Fibroblast of pulmonary artery (primary cell): ENCODE results near the gene C10orf71.

Experiments used
- DNase-seq: peaks from one replicate; pipeline ENCODE4 v3.0.0-alpha.2; 2010; ENCODE audit warnings: low read depth
- H3K4me3 ChIP-seq: replicated peaks from 2 replicates; pipeline ENCODE4 v1.5.1; 2011; ENCODE audit warnings: low read depth, mild to moderate bottlenecking, control low read depth, low read length, moderate library complexity
- TF ChIP-seq, protein P1 (sequence below): IDR thresholded peaks from 2 replicates; pipeline ENCODE4 v1.5.1; 2011; ENCODE audit warnings: mild to moderate bottlenecking, control low read depth, low read length, inconsistent platforms; ENCODE audit errors: missing control alignments

The C10orf71 gene

DNA sequence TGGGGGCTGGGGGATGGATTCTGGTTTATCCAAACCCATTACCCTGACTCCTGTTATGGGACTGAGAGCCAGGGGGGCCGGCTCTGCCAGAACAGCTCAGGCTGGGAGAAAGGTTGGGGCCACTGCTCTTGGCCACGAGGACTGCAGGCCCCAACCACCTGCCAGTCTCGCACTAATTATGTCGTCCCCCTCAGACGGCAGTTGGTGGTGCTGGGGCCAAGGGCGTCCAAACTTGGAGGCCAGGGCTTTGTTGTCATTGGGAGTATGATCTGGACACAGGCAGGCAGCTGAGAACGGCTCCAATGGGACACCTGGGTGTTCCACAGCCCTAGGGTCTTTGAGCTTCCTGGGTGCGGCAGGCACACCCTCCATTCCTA is 62.2 kb downstream of the C10orf71 start:
- no peak for DNase-seq
- H3K4me3 ChIP-seq: no peak overlapping the region
- TF ChIP-seq, protein P1, sequence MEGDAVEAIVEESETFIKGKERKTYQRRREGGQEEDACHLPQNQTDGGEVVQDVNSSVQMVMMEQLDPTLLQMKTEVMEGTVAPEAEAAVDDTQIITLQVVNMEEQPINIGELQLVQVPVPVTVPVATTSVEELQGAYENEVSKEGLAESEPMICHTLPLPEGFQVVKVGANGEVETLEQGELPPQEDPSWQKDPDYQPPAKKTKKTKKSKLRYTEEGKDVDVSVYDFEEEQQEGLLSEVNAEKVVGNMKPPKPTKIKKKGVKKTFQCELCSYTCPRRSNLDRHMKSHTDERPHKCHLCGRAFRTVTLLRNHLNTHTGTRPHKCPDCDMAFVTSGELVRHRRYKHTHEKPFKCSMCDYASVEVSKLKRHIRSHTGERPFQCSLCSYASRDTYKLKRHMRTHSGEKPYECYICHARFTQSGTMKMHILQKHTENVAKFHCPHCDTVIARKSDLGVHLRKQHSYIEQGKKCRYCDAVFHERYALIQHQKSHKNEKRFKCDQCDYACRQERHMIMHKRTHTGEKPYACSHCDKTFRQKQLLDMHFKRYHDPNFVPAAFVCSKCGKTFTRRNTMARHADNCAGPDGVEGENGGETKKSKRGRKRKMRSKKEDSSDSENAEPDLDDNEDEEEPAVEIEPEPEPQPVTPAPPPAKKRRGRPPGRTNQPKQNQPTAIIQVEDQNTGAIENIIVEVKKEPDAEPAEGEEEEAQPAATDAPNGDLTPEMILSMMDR: no peak

DNA sequence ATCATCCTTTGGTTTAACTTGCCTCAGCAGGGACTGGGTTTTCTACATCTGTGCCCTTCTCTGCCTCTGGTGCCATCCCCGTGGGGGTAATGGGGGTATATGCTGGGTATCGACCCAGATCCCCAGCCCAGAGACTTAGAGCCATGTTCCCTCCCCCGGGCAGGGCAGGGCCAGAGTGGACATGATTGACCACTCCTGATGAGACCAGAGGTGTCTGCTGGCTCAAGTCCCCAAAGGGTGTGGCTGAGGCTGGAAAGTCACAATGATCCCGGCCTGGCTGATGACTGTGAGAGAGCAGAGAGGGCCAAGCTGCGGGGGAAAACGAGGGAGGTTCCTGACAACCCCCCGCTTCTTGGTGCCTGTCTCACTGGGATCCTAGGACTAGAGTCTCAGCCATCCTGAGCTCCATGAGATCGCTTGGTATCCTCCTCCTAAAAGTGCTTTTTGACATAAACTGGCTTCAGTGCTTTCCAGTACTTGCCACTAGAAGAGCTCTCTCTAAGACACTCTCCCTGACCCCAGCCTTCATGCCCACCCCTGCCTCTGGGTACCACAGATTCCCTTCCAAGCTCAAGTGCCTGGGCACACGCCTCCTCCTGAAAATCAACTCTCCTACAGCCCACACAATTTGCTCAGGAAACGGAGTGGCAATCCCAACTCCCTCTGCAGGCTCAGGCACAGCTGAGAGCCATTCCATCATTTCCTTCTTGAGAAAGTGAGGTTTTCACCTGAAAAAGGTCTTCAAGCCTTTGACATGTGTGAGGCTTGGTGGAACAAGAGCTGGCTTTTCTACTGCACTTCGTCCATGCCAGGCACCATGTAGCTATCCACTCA is 63.0 kb downstream of the C10orf71 start:
- H3K4me3 ChIP-seq: no peak overlapping the region
- TF ChIP-seq, protein P1: no peak
- DNase-seq: no peak

DNA sequence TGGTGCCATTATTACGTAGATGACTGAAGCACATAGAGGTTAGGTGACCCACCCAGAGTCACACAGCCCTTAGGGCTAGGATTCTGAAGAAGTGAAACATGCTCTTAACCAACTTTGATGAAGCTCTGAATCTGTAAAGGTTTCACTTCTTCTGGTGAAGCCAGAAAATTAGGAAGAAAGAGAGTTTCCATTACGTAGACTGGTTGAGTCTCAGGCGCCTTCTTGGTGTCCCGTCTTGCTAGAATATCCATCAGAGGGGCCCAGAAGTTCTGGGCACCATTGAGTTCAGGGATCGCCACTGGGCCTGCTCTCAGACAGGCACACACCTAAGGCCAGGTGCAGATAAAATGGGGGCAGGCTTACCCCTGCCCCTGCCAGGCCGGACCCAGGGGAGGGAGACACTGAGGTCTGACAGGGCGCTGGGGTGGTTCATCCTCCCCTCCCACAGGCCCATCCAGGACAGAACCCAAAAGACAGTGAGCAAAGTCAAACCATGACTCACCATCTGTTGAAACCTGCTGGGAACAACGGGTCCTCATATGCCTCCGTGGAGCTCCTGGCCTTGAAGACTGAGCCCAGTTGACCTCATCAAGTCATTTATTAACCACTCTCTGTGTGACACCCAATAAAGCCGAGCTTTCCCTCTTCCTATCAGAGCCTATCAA is 63.8 kb downstream of the C10orf71 start:
- H3K4me3 ChIP-seq: no peak overlapping the region
- TF ChIP-seq, protein P1: no peak
- DNase-seq: no peak

DNA sequence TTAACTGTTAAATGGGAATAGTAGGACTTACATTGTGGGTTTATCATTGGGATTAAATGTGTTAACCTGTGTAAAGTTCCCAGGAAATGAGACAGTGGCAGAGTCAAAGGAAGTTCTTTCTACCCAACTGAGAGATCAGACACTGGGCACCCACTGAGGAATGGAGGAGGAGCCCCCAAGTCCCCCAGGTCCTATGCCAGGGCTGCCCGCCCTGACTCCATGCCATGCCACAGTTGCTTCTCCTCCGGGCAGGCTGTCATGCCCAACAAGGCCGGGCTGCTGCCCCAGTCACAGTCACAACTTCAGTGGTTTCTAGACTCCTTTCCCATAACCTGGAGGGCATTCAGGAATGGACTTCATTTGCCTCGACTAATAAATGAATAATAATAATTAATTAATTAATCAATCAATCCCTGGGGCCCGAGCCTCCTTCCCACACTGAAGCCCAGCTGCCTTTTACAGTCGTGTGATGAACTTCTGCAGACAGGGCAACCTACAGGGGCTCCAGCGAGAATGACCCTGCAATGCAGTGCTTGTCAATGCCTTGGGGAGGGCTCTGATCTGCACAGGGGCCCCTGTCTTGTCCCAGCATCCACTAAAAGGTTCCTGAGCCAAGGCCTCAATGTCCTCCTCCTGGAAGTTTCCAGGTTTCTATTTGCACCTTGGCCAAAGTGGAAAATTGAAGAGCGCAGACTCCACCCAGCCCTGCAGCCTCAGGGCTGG is 64.5 kb downstream of the C10orf71 start:
- DNase-seq: no peak
- TF ChIP-seq, protein P1: no peak
- no peak overlapping the region for H3K4me3 ChIP-seq

DNA sequence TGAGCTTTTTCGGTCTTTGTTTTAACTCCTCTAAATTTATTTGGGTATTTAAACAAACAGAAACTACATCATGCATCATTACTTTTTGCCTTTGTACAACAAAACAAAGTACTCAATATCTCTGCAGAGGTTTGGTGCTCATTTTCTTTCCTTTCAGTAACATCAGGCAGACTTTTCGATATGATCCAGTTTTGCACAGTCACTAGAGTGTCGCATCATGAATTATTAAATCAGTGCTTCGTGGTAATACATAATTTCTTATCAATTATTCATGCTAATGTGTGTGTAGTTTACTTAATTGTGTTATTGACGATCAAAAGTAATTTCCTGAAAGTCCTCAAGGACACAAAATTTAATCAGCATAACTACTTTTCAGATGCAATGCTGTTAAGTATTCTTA is 65.1 kb downstream of the C10orf71 start:
- no peak overlapping the region for H3K4me3 ChIP-seq
- TF ChIP-seq, protein P1: no peak
- DNase-seq: no peak

DNA sequence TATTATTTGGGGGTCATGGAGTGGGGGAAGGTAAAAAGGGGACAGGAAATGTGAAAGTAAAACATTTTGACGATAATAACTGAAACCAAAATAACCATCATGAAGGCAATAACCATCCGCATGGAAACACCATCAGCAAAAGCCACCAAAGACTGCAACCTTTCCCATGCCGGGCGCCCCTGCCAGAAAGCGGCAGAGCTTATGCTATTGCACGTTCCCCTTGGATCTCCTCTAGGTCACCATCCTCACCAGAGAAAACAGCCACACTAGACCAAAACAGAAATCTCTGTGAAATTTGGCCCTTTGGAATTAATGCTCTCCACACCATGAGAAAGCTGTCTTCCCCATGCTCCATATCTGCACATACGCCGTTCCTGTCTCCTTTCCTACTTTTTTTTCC is 65.8 kb downstream of the C10orf71 start:
- TF ChIP-seq, protein P1: no peak
- no peak overlapping the region for H3K4me3 ChIP-seq
- no peak for DNase-seq
